Stimulated activated naive CD4-positive, alpha-beta T cell (primary cell): ENCODE results near the gene KCNK2.

ENCODE experiments used
- DNase-seq, 6 experiments: peaks; one replicate each; lab custom pipeline; 2025; lab: John Stamatoyannopoulos, UW

KCNK2 gene

GRCh38 chr1:215252164-215252563 lies 169.6 kb downstream of the KCNK2 start:
- no peak for DNase-seq

GRCh38 chr1:215256936-215257679 lies 174.6 kb downstream of the KCNK2 start:
- DNase-seq: no peak

- no peak for DNase-seq
These were observed 178.2 kb downstream of the KCNK2 start for GRCh38 chr1:215260711-215261110.

GRCh38 chr1:215262106-215262505 lies 179.6 kb downstream of the KCNK2 start:
- no peak for DNase-seq

- no peak for DNase-seq
These were observed 181.1 kb downstream of the KCNK2 start for GRCh38 chr1:215263636-215264035.

GRCh38 chr1:215264649-215265048 lies 182.1 kb downstream of the KCNK2 start:
- no peak for DNase-seq

- no peak for DNase-seq
These were observed 185.0 kb downstream of the KCNK2 start for GRCh38 chr1:215267495-215267894.

GRCh38 chr1:215269955-215270354 lies 187.4 kb downstream of the KCNK2 start:
- DNase-seq: no peak

- no peak for DNase-seq
These were observed 191.4 kb downstream of the KCNK2 start for GRCh38 chr1:215273838-215274516.

GRCh38 chr1:215276582-215276981 lies 194.0 kb downstream of the KCNK2 start:
- no peak for DNase-seq

GRCh38 chr1:215277532-215277931 lies 195.0 kb downstream of the KCNK2 start:
- DNase-seq: no peak

GRCh38 chr1:215279682-215280081 lies 197.1 kb downstream of the KCNK2 start:
- no peak for DNase-seq

GRCh38 chr1:215282557-215282956 lies 200.0 kb downstream of the KCNK2 start:
- no peak for DNase-seq

- DNase-seq: no peak
These were observed 202.7 kb downstream of the KCNK2 start for GRCh38 chr1:215285013-215285800.
